ACC112 (cell line): Measurements from ENCODE around the gene GOLPH3L.
"Not testable (repeated sequence)": the region's sequence is repeated elsewhere in the genome, so short reads cannot be mapped to it uniquely, and the experiment has no call there.

Experiments used
- H2AFZ ChIP-seq: fragments of 200-600 bp; sonication (generic); one replicate; pipeline ENCODE4 v1.6.0; 2017; ENCODE audit warnings: antibody characterized with exemption, low read length; ENCODE audit not compliant: unreplicated experiment
- H3K27ac ChIP-seq: fragments of 200-600 bp; sonication (generic); 2 replicates; pipeline ENCODE4 v1.5.1; 2014; ENCODE audit warnings: low read depth, mild to moderate bottlenecking, antibody characterized with exemption, low read length, moderate library complexity
- H3K27me3 ChIP-seq: fragments of 200-600 bp; sonication (generic); 2 replicates; pipeline ENCODE4 v1.6.1; 2014; ENCODE audit warnings: mild to moderate bottlenecking, antibody characterized with exemption, low read length, moderate library complexity, mixed read lengths; ENCODE audit not compliant: insufficient read depth
- H3K36me3 ChIP-seq: fragments of 200-600 bp; sonication (generic); 2 replicates; pipeline ENCODE4 v1.6.1; 2016; ENCODE audit warnings: mild to moderate bottlenecking, antibody characterized with exemption, low read length, moderate library complexity, mixed read lengths; ENCODE audit not compliant: insufficient read depth
- H3K4me1 ChIP-seq: fragments of 200-600 bp; sonication (generic); one replicate; pipeline ENCODE4 v1.6.1; 2016; ENCODE audit warnings: low read length, mixed read lengths; ENCODE audit not compliant: insufficient read depth, unreplicated experiment, control insufficient read depth
- H3K4me3 ChIP-seq: fragments of 200-600 bp; sonication (generic); 2 replicates; pipeline ENCODE4 v1.5.1; 2014; ENCODE audit warnings: mild to moderate bottlenecking, low read depth, low read length
- H3K79me2 ChIP-seq: fragments of 200-600 bp; sonication (generic); one replicate; pipeline ENCODE4 v1.6.0; 2016; ENCODE audit warnings: low read length; ENCODE audit not compliant: control insufficient read depth, unreplicated experiment, insufficient read depth

Gene GOLPH3L

DNA sequence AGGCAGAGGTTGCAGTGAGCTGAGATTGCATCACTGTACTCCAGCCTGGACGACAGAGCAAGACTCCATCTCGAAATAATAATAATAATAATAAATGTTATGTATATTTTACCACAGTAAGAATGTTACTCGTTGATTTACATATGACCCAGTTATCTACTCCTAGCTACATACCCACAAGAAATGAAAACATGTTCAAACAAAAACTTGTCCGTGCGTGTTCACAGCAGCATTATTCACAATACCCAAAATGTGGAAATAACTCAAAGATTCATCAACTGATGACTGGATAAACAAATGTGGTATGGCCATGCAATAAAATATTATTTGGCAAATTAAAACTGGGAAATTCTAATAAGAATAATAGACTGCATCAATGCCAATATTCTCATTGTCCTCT lies 35.8 kb downstream of the GOLPH3L start:
- no peak overlapping the region for H3K27ac ChIP-seq
- H3K36me3 ChIP-seq: peaks cover 13% of the 10 kb centered on the region
- no peak overlapping the region for H3K4me3 ChIP-seq
- no peaks in the 10 kb centered on the region for H3K4me1 ChIP-seq
- H3K27me3 ChIP-seq: no peaks in the 10 kb centered on the region
- no peaks in the 10 kb centered on the region for H3K79me2 ChIP-seq
- no peak overlapping the region for H2AFZ ChIP-seq

DNA sequence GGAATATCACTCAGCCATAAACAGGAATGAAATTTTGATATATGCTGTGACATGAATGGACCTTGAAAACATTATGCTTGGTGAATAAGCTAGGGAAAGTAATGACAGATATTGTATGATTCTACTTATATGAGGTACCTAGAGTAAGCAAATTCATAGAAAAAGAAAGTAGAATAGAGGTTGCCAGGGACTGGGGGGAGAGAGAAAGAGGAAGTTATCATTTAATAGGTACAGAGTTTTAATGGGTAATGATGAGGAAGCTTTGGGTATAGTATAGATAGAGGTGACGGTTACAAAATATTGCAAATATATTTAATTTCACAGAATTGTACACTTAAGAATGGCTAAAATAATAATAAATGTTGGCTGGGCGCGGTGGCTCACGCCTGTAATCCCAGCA lies 36.4 kb downstream of the GOLPH3L start:
- Histone ChIP-seq H3K27ac (no peak overlapping the region), H3K27me3 (no peaks in the 10 kb centered on the region), H2AFZ (no peak overlapping the region), H3K79me2 (no peaks in the 10 kb centered on the region), H3K36me3 (peaks cover 13% of the 10 kb centered on the region), H3K4me3 (no peak overlapping the region), H3K4me1 (no peaks in the 10 kb centered on the region)

- not testable (repeated sequence) for H3K79me2 ChIP-seq, H2AFZ ChIP-seq, H3K4me3 ChIP-seq, H3K27me3 ChIP-seq, H3K4me1 ChIP-seq, H3K27ac ChIP-seq
- H3K36me3 ChIP-seq: peaks cover 13% of the 10 kb centered on the region
Observed at GRCh38 chr1:150657064-150657463, 39.9 kb downstream of the GOLPH3L start.

GRCh38 chr1:150654635-150655034 lies 42.3 kb downstream of the GOLPH3L start:
- not testable (repeated sequence) for H3K36me3 ChIP-seq, H3K4me1 ChIP-seq, H3K27ac ChIP-seq, H3K4me3 ChIP-seq, H3K79me2 ChIP-seq, H3K27me3 ChIP-seq, H2AFZ ChIP-seq

- H2AFZ ChIP-seq: no peak overlapping the region
- no peaks in the 10 kb centered on the region for H3K79me2 ChIP-seq
- H3K4me3 ChIP-seq: no peak overlapping the region
- H3K4me1 ChIP-seq: no peaks in the 10 kb centered on the region
- no peaks in the 10 kb centered on the region for H3K27me3 ChIP-seq
- no peak overlapping the region for H3K27ac ChIP-seq
- peaks cover 16% of the 10 kb centered on the region for H3K36me3 ChIP-seq
Observed at GRCh38 chr1:150650193-150650592, 46.8 kb downstream of the GOLPH3L start.

DNA sequence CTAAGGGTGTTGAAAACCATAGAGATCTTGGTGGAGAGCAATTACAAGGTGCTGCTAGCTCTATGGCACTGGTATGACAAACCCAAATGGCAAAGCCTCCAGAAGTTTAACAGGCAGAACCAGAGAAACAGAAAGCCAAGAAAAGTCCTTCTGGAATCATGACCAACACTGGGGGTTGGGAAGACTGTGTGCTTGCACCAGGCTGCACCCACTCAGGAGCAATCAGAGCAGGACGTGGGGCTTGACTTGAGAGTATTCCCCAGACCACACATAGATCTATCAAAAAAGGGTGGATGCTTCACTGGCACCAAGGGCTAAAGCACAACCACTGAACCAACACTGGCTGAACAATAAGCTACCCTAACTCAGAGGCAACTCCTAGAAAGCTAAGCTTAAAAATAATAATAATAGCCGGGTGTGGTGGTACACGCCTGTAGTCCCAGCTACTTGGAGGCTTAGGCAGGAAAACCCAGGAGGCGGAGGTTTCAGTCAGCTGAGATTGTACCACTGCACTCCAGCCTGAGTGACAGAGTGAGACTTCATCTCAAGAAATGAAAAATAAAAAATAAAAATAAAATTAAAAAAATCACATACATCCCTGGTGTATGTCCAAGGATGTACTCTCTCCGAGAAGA lies 47.4 kb downstream of the GOLPH3L start:
- Histone ChIP-seq H3K27me3 (no peaks in the 10 kb centered on the region), H3K4me1 (no peaks in the 10 kb centered on the region), H2AFZ (no peak overlapping the region), H3K27ac (no peak overlapping the region), H3K36me3 (peaks cover 16% of the 10 kb centered on the region), H3K79me2 (no peaks in the 10 kb centered on the region), H3K4me3 (no peak overlapping the region)

DNA sequence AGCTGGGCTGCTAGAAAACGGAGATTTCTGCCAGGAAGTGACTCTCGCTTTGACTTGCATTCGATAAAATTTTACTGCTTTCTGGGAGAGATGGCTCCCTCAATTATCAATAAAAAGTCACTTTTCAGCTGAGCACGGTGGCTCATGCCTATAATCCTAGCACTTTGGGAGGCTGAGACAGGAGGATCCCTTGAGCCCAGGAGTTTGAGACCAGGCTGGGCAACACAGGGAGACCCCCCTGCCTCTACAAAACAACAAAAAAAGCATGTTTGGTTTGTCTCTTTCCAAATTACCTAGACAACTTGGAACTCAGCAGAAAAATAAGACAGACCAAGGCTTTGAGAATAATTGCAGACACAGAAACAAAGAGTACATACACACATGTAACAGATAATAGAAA lies 54.7 kb downstream of the GOLPH3L start:
- no peaks in the 10 kb centered on the region for H3K4me1 ChIP-seq
- H3K79me2 ChIP-seq: no peaks in the 10 kb centered on the region
- no peak overlapping the region for H3K27ac ChIP-seq
- H2AFZ ChIP-seq: no peak overlapping the region
- peaks cover 4% of the 10 kb centered on the region; the same call in 1 of the 2 replicates for H3K36me3 ChIP-seq
- no peak overlapping the region for H3K4me3 ChIP-seq
- H3K27me3 ChIP-seq: no peaks in the 10 kb centered on the region

- H3K4me3 ChIP-seq, H3K27ac ChIP-seq, H3K79me2 ChIP-seq, H3K4me1 ChIP-seq, H2AFZ ChIP-seq, H3K36me3 ChIP-seq, H3K27me3 ChIP-seq: not testable (repeated sequence)
Observed at GRCh38 chr1:150641126-150641815, 55.7 kb downstream of the GOLPH3L start.

- not testable (repeated sequence) for H3K27me3 ChIP-seq, H3K27ac ChIP-seq, H2AFZ ChIP-seq, H3K36me3 ChIP-seq, H3K4me1 ChIP-seq, H3K4me3 ChIP-seq, H3K79me2 ChIP-seq
Observed at GRCh38 chr1:150638430-150638829, 58.5 kb downstream of the GOLPH3L start.

DNA sequence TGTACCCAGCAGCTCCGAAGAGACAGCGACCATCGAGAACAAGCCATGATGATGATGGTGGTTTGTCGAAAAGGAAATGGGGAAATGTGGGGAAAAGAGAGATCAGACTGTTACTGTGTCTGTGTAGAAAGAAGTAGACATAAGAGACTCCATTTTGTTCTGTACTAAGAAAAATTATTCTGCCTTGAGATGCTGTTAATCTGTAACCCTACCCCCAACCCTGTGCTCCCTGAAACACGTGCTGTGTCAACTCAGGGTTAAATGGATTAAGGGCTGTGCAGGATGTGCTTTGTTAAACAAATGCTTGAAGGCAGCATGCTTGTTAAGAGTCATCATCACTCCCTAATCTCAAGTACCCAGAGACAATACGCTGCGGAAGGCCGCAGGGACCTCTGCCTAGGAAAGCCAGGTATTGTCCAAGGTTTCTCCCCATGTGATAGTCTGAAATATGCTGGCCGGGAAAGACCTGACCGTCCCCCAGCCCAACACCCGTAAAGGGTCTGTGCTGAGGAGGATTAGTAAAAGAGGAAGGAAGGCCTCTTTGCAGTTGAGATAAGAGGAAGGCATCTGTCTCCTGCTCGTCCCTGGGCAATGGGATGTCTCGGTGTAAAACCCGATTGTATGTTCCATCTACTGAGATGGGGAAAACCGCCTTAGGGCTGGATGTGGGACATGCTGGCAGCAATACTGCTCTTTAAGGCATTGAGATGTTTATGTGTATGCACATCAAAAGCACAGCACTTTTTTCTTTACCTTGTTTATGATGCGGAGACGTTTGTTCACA lies 61.9 kb downstream of the GOLPH3L start:
- H3K27me3 ChIP-seq, H3K4me1 ChIP-seq, H3K36me3 ChIP-seq, H2AFZ ChIP-seq, H3K4me3 ChIP-seq, H3K27ac ChIP-seq, H3K79me2 ChIP-seq: not testable (repeated sequence)
